GM12878 (cell line): ENCODE measurements around the gene GMPPB. TPM values are rescaled to one million over a fixed set of nuclear protein-coding genes. Genes with fewer than 3 reads are reported as not detected.

ENCODE experiments used
- ATAC-seq: fragments of 200-7000 bp; cut with Tn5 transposase; 3 replicates; pipeline ENCODE4 v1.9.1; 2020; ENCODE audit warnings: mild to moderate bottlenecking, moderate library complexity
- BruUV-seq: library from RNA; stranded (reverse); fragments of 400-500 nt; replicated peaks from 2 replicates; lab custom pipeline; 2021; lab: Mats Ljungman, UMichigan
- CTCF ChIA-PET: fragments of 300-600 bp; sonication (Branson Sonifier 250); formaldehyde crosslinking; extraction: SDS; loops from one replicate; lab custom pipeline; 2021; ENCODE audit warnings: inconsistent platforms; lab: Yijun Ruan, JAX
- POLR2A ChIA-PET: fragments of 350-600 bp; formaldehyde crosslinking; extraction: SDS; loops from one replicate; lab custom pipeline; 2021; ENCODE audit warnings: inconsistent platforms; lab: Charles Lee
- RAD21 ChIA-PET: fragments of 300-600 bp; sonication (Branson Sonifier 250); formaldehyde crosslinking; loops from one replicate; lab custom pipeline; 2023; ENCODE audit warnings: antibody characterized with exemption; ENCODE audit not compliant: unreplicated experiment; lab: Charles Lee
- SMC1A ChIA-PET: fragments of 300-600 bp; sonication (Branson Sonifier 250); formaldehyde crosslinking; loops from one replicate; lab custom pipeline; 2023; ENCODE audit not compliant: unreplicated experiment, uncharacterized antibody; lab: Charles Lee
- DNase-seq: peaks from one replicate; pipeline ENCODE4 v3.0.0-alpha.2; 2011; ENCODE audit warnings: low read depth, low spot score
- FAIRE-seq: peaks from 3 replicates; lab custom pipeline; 2011; peaks lifted over from hg19 to GRCh38; lab: Jason Lieb, UNC
- H2AFZ ChIP-seq: 2 replicates; pipeline ENCODE4 v1.6.0; 2011; ENCODE audit warnings: low read depth, low read length, control low read depth; ENCODE audit not compliant: control insufficient read depth
- H3K27ac ChIP-seq: 2 replicates; pipeline ENCODE4 v1.5.1; 2011; ENCODE audit warnings: control low read depth; ENCODE audit not compliant: control insufficient read depth, insufficient read depth
- H3K27me3 ChIP-seq, 2 experiments: replicated peaks in 1 of 2; 2 replicates each; pipeline versions ENCODE4 v1.6.0 to v1.6.1; 2011; ENCODE audit warnings: low read length in 1 of 2; ENCODE audit not compliant: control insufficient read depth in 2 of 2, insufficient read depth in 2 of 2
- H3K36me3 ChIP-seq, 2 experiments: 2 replicates each; pipeline ENCODE4 v1.5.1; 2011; ENCODE audit warnings: low read length in 1 of 2; ENCODE audit not compliant: control insufficient read depth in 2 of 2, insufficient read depth in 2 of 2
- H3K4me1 ChIP-seq: 2 replicates; pipeline ENCODE4 v1.6.1; 2011; ENCODE audit warnings: mild to moderate bottlenecking, low read length, moderate library complexity, mixed read lengths; ENCODE audit not compliant: control insufficient read depth, insufficient read depth
- H3K4me2 ChIP-seq: 2 replicates; pipeline ENCODE4 v1.6.0; 2011; ENCODE audit warnings: control low read depth; ENCODE audit not compliant: control insufficient read depth, insufficient read depth
- H3K4me3 ChIP-seq: fragments of 200-600 bp; sonication (generic); 2 replicates; pipeline ENCODE4 v1.5.1; 2016
- H3K79me2 ChIP-seq: 2 replicates; pipeline ENCODE4 v1.6.0; 2011; ENCODE audit warnings: low read length; ENCODE audit not compliant: control insufficient read depth, insufficient read depth
- H3K9ac ChIP-seq: 2 replicates; pipeline ENCODE4 v1.8.0; 2011; ENCODE audit warnings: low read length, control low read depth, mixed read lengths; ENCODE audit not compliant: control insufficient read depth, insufficient read depth
- H3K9me3 ChIP-seq: replicated peaks from 3 replicates; pipeline ENCODE4 v1.5.1; 2011; ENCODE audit warnings: mild to moderate bottlenecking, low read length; ENCODE audit not compliant: control insufficient read depth, insufficient read depth
- H4K20me1 ChIP-seq: 2 replicates; pipeline ENCODE4 v1.6.0; 2011; ENCODE audit not compliant: control insufficient read depth, insufficient read depth
- BACH1 ChIP-seq: fragments of 450-650 bp; IDR thresholded peaks from 2 replicates; pipeline ENCODE4 v1.6.1; 2017; ENCODE audit warnings: mild to moderate bottlenecking, borderline replicate concordance
- E2F4 ChIP-seq: IDR thresholded peaks from 2 replicates; pipeline ENCODE4 v1.6.1; 2012; ENCODE audit warnings: low read depth, low read length, improper control_type of control experiment
- IRF3 ChIP-seq: fragments of 450-650 bp; IDR thresholded peaks from 2 replicates; pipeline ENCODE4 v1.6.1; 2014; ENCODE audit warnings: mild to moderate bottlenecking
- JUND ChIP-seq: IDR thresholded peaks from 2 replicates; pipeline ENCODE4 v1.6.1; 2012; ENCODE audit warnings: low read depth, mild to moderate bottlenecking, low read length, improper control_type of control experiment, moderate library complexity
- NFYB ChIP-seq: IDR thresholded peaks from 2 replicates; pipeline ENCODE4 v1.6.1; 2011; ENCODE audit warnings: low read depth, mild to moderate bottlenecking, low read length, improper control_type of control experiment, moderate library complexity; ENCODE audit not compliant: insufficient read depth
- NRF1 ChIP-seq: conservative IDR thresholded peaks from 2 replicates; pipeline ENCODE4 v1.6.1; 2011; ENCODE audit warnings: mild to moderate bottlenecking, low read depth, low read length, improper control_type of control experiment
- SKIL ChIP-seq: fragments of 450-650 bp; IDR thresholded peaks from 2 replicates; pipeline ENCODE4 v1.6.1; 2017; ENCODE audit warnings: mild to moderate bottlenecking, low read depth, inconsistent platforms; ENCODE audit not compliant: poor library complexity, severe bottlenecking
- SMC3 ChIP-seq: IDR thresholded peaks from 2 replicates; pipeline ENCODE4 v1.6.1; 2011; ENCODE audit warnings: low read length, improper control_type of control experiment, borderline replicate concordance
- SPI1 ChIP-seq: IDR thresholded peaks from 2 replicates; pipeline ENCODE4 v1.6.1; 2011; ENCODE audit warnings: low read depth, mild to moderate bottlenecking, low read length, moderate library complexity, borderline replicate concordance; ENCODE audit not compliant: insufficient read depth
- SREBF1 ChIP-seq: IDR thresholded peaks from 2 replicates; pipeline ENCODE4 v1.6.1; 2012; ENCODE audit warnings: mild to moderate bottlenecking, low read length
- STAT3 ChIP-seq: IDR thresholded peaks from 2 replicates; pipeline ENCODE4 v1.6.1; 2011; ENCODE audit warnings: low read depth, low read length, improper control_type of control experiment
- ZSCAN29 ChIP-seq: fragments of 450-650 bp; IDR thresholded peaks from 2 replicates; pipeline ENCODE4 v1.6.1; 2017; ENCODE audit warnings: mild to moderate bottlenecking, moderate library complexity
- WGBS: methylation state at CpG from one replicate; pipeline ENCODE4 v1.1.6; 2016; ENCODE audit warnings: low lambda C conversion rate; ENCODE audit not compliant: insufficient replicate concordance, insufficient coverage; ENCODE audit errors: missing lambda C conversion rate; 5-methylcytosine and 5-hydroxymethylcytosine counted together
- in situ Hi-C: fragments of 300-500 bp; cut with MboI; formaldehyde crosslinking; loops from 9 replicates; pipeline ENCODE4 v1.14.3; 2018; ENCODE audit warnings: mixed read lengths
- intact Hi-C: fragments of 100-400 bp; cut with micrococcal nuclease; formaldehyde crosslinking; loops from one replicate; pipeline ENCODE4 v1.14.2; 2022; ENCODE audit not compliant: unreplicated experiment
- polyA plus RNA-seq, 11 experiments: library from polyadenylated mRNA; depleted of rRNA in 4 of 11; unstranded in 6 of 11; stranded (reverse) in 5 of 11; fragments of >200 nt; fragmentation: Nextera tagmentation in 4 of 11; fragmentation: Illumina TruSeq in 1 of 11; extraction: Ambion mirVana in 4 of 11; extraction: Trizol in 1 of 11; gene quantifications; 1 replicate in 1 of 11; 2 replicates in 10 of 11; pipeline versions ENCODE4 v1.2.1 to v1.2.3, GENCODE V29; 2011 to 2016; ENCODE audit warnings: inconsistent platforms in 2 of 11, missing spikeins in 2 of 11, low read depth in 1 of 11
- total RNA-seq, 4 experiments: library from RNA; depleted of rRNA in 3 of 4; stranded (reverse); fragments of >200 nt in 3 of 4; fragmentation: Illumina TruSeq in 1 of 4; extraction: Trizol in 1 of 4; gene quantifications; 2 replicates each; pipeline versions ENCODE4 v1.2.1 to v1.2.3, GENCODE V29; 2013 to 2021

GMPPB gene
- total and polyA plus RNA-seq, 10 of the 15 experiments (the other 5 are each of a cell fraction or from before 2014, with no cell fraction given), result 2.3 to 99.5 (median 23.3) TPM

GRCh38 chr3:49712631-49713317, 11.0 kb downstream of the GMPPB start:
- ATAC-seq (peak; percentile 20; the same call in 2 of the 3 replicates), DNase-seq (no peak), FAIRE-seq (no peak)
- CTCF ChIA-PET, result interaction anchor here (0.5 to 1.8 kb wide), 2 partner anchors 10 to 525 kb away, joined by 3 to 5 read pairs; no protein-coding TSS in a partner anchor
- H3K9me3 ChIP-seq, result no peaks in the 10 kb centered on the region
- POLR2A ChIA-PET, result interaction anchor here (1.2 kb wide), 1 partner anchor 12 kb away, joined by 3 read pairs; no protein-coding TSS in a partner anchor
- SMC1A ChIA-PET, result interaction anchor here (0.5 kb wide), 1 partner anchor 100 kb away, joined by 4 read pairs; no protein-coding TSS in a partner anchor
- no peak overlapping the region for H3K9ac ChIP-seq
- H2AFZ ChIP-seq, result no peak overlapping the region
- no TSS peak for BruUV-seq
- H3K36me3 ChIP-seq, result no peaks in the 10 kb centered on the region; a peak in 1 of 4 replicates
- in situ Hi-C loops, result no loop called here
- RAD21 ChIA-PET, result no interaction called here
- whole genome bisulfite sequencing, result 60% methylated on average over 7 of the region's 7 CpGs
- H4K20me1 ChIP-seq, result no peaks in the 10 kb centered on the region
- H3K4me2 ChIP-seq, result no peak overlapping the region
- no peaks in the 10 kb centered on the region for H3K4me1 ChIP-seq
- intact Hi-C loops, result no loop called here
- no peak overlapping the region for H3K4me3 ChIP-seq
- no peaks in the 10 kb centered on the region for H3K79me2 ChIP-seq
- no peaks in the 10 kb centered on the region for H3K27me3 ChIP-seq
- no peak overlapping the region for H3K27ac ChIP-seq
- TF ChIP-seq NRF1 (no peak), SPI1 (peak; percentile 47; the same call in 1 of the 2 replicates)
- TF ChIP-seq, all 136 proteins: peak for 1

- BruUV-seq, result no TSS peak
- Histone ChIP-seq H3K4me3 (no peak overlapping the region), H2AFZ (no peak overlapping the region), H3K4me1 (no peaks in the 10 kb centered on the region), H3K9me3 (no peaks in the 10 kb centered on the region), H3K9ac (no peak overlapping the region), H3K79me2 (no peaks in the 10 kb centered on the region), H3K27ac (no peak overlapping the region), H3K36me3 (no peaks in the 10 kb centered on the region; a peak in 1 of 4 replicates), H3K27me3 (no peaks in the 10 kb centered on the region), H3K4me2 (no peak overlapping the region), H4K20me1 (no peaks in the 10 kb centered on the region)
- intact Hi-C loops (no loop called here), in situ Hi-C loops (no loop called here)
- CTCF ChIA-PET, result interaction anchor here (1.8 kb wide), 1 partner anchor 9 kb away, joined by 5 read pairs; no protein-coding TSS in a partner anchor
- no peak for FAIRE-seq
- POLR2A ChIA-PET, result interaction anchor here (1.2 kb wide), 1 partner anchor 12 kb away, joined by 3 read pairs; no protein-coding TSS in a partner anchor
- RAD21 ChIA-PET, result no interaction called here
- DNase-seq, result no peak
- ATAC-seq, result no peak
- 84% methylated on average over 11 of the region's 11 CpGs for WGBS
- SMC1A ChIA-PET, result no interaction called here
- TF ChIP-seq JUND (no peak), BACH1 (no peak), ZSCAN29 (no peak), SMC3 (no peak), IRF3 (no peak), SREBF1 (no peak), E2F4 (no peak), STAT3 (no peak), SKIL (no peak), NFYB (no peak)
Measured at GRCh38 chr3:49712166-49712565, 11.6 kb downstream of the GMPPB start.
